GM23248 (cell line): ENCODE data around the gene WDPCP.

Experiments used
- EZH2 ChIP-seq: fragments of 200-600 bp; sonication (generic); IDR thresholded peaks from 2 replicates; pipeline ENCODE4 v1.6.1; 2018; ENCODE audit warnings: antibody characterized with exemption, mild to moderate bottlenecking; ENCODE audit not compliant: insufficient read depth, poor library complexity, severe bottlenecking
- EZH2phosphoT487 ChIP-seq: fragments of 200-600 bp; sonication (generic); IDR thresholded peaks from 2 replicates; pipeline ENCODE4 v1.6.1; 2018; ENCODE audit warnings: antibody characterized with exemption, moderate library complexity, mild to moderate bottlenecking, low read depth; ENCODE audit not compliant: insufficient read depth

- TF ChIP-seq EZH2 (no peak), EZH2phosphoT487 (no peak)
Observed at GRCh38 chr2:63326473-63326872, 261.8 kb downstream of the WDPCP start.
